Upper lobe of right lung (tissue), 1 donor: ENCODE results near the gene STT3A. TPM values are rescaled to one million over a fixed set of nuclear protein-coding genes. Genes with fewer than 3 reads are reported as not detected.

ENCODE experiments used
- ATAC-seq: fragments of 200-7000 bp; cut with Tn5 transposase; one replicate; pipeline ENCODE4 v1.9.1; 2020; ENCODE audit warnings: mild to moderate bottlenecking, moderate library complexity
- DNase-seq: peaks from one replicate; pipeline ENCODE4 v3.0.0-alpha.2; 2020
- H3K27ac ChIP-seq: fragments of 200-600 bp; one replicate; pipeline ENCODE4 v1.8.0; 2022
- H3K27me3 ChIP-seq: fragments of 200-600 bp; one replicate; pipeline ENCODE4 v1.8.0; 2022; ENCODE audit warnings: mild to moderate bottlenecking
- H3K36me3 ChIP-seq: fragments of 200-600 bp; one replicate; pipeline ENCODE4 v1.8.0; 2022
- H3K4me1 ChIP-seq: fragments of 200-600 bp; one replicate; pipeline ENCODE4 v1.8.0; 2022
- H3K4me3 ChIP-seq: fragments of 200-600 bp; one replicate; pipeline ENCODE4 v1.8.0; 2022; ENCODE audit warnings: mild to moderate bottlenecking
- H3K9me3 ChIP-seq: fragments of 200-600 bp; one replicate; pipeline ENCODE4 v1.8.0; 2022
- CTCF ChIP-seq: fragments of 200-600 bp; IDR thresholded peaks from one replicate; pipeline ENCODE4 v1.8.0; 2022; ENCODE audit warnings: antibody characterized with exemption
- intact Hi-C: fragments of 100-400 bp; cut with DNase I; formaldehyde crosslinking; loops from one replicate; pipeline ENCODE4 v1.11.0; 2022
- total RNA-seq: library from RNA; stranded (reverse); fragmentation: NEBNext Ultra II Directional; extraction: Animal tissue kit (Norgen Biotek cat#: 25700); gene quantifications from one replicate; pipeline ENCODE4 v1.2.1, GENCODE V29; 2021
- donor health status: DM: no; HTN: yes; CAD: no; lungs with severe emphysema.

The STT3A gene
- total RNA-seq, 1 donor from 2014 or later: 131 TPM

GRCh38 chr11:125591649-125592304 is 875 bp upstream of the STT3A start:
- peaks cover 4% of the 10 kb centered on the region for H3K36me3 ChIP-seq
- H3K27me3 ChIP-seq: no peaks in the 10 kb centered on the region
- ATAC-seq (peak; percentile 17), DNase-seq (peak; percentile 77)
- TF ChIP-seq CTCF: no peak
- H3K27ac ChIP-seq: peak overlapping the region; percentile 97
- no peaks in the 10 kb centered on the region for H3K9me3 ChIP-seq
- intact Hi-C loops: no loop called here
- H3K4me1 ChIP-seq: peaks cover 20% of the 10 kb centered on the region
- H3K4me3 ChIP-seq: peak overlapping the region; percentile 85

GRCh38 chr11:125593114-125593820 is 615 bp downstream of the STT3A start:
- DNase-seq (no peak), ATAC-seq (no peak)
- Histone ChIP-seq H3K4me3 (peak overlapping the region; percentile 85), H3K36me3 (peaks cover 19% of the 10 kb centered on the region), H3K27me3 (no peaks in the 10 kb centered on the region), H3K4me1 (peaks cover 20% of the 10 kb centered on the region), H3K27ac (peak overlapping the region; percentile 65), H3K9me3 (no peaks in the 10 kb centered on the region)
- intact Hi-C loops: no loop called here
- no peak for TF ChIP-seq CTCF

- intact Hi-C loops: no loop called here
These were observed 2.3 kb downstream of the STT3A start for GRCh38 chr11:125594958-125595357.

DNA sequence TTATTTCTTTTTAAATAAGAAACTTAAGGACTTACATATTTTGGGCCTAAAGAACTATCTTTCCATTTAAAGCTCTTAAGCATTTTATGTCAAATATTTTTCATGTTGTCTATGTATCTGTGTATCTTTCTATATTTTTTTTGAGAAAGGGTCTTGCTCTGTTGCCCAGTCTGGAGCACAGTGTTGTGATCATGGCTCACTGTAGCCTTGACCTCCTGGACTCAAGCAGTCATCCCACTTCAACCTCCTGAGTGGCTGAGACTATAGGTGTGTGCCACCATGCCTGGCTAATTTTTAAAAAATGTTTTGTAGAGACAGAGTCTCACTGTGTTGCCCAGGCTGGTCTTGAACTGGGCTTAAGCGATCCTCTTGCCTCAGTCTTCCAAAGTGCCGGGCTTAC is 8.0 kb downstream of the STT3A start:
- H3K27ac ChIP-seq: no peak overlapping the region
- DNase-seq (no peak), ATAC-seq (no peak)
- intact Hi-C loops: no loop called here
- no peaks in the 10 kb centered on the region for H3K27me3 ChIP-seq
- no peaks in the 10 kb centered on the region for H3K4me1 ChIP-seq
- H3K36me3 ChIP-seq: peaks cover 93% of the 10 kb centered on the region
- H3K9me3 ChIP-seq: no peaks in the 10 kb centered on the region
- no peak overlapping the region for H3K4me3 ChIP-seq
- TF ChIP-seq CTCF: no peak

More at GRCh38 chr11:125594958-125595357, 2.3 kb downstream of the STT3A start:
- TF ChIP-seq CTCF: no peak
- no peak for DNase-seq
- Histone ChIP-seq H3K9me3 (no peaks in the 10 kb centered on the region), H3K36me3 (peaks cover 36% of the 10 kb centered on the region), H3K4me1 (peaks cover 20% of the 10 kb centered on the region), H3K27ac (no peak overlapping the region), H3K27me3 (no peaks in the 10 kb centered on the region), H3K4me3 (no peak overlapping the region)
- no peak for ATAC-seq

- Histone ChIP-seq H3K36me3 (peaks cover 100% of the 10 kb centered on the region), H3K27ac (no peak overlapping the region), H3K9me3 (no peaks in the 10 kb centered on the region), H3K4me1 (no peaks in the 10 kb centered on the region), H3K27me3 (no peaks in the 10 kb centered on the region), H3K4me3 (no peak overlapping the region)
- ATAC-seq (no peak), DNase-seq (no peak)
- intact Hi-C loops: no loop called here
- TF ChIP-seq CTCF: no peak
These were observed 10.6 kb downstream of the STT3A start for GRCh38 chr11:125603207-125603606.
